ENCODE data around the gene ZNF618.

ZNF618 gene

GRCh38 chr9:113844466-113844865, 31.6 kb upstream of the ZNF618 start:
- Histone ChIP-seq H3K9me3 (ENCODE audit: severe bottlenecking) (no peaks in the 10 kb centered on the region), H3K27me3 (ENCODE audit: insufficient read depth, poor library complexity, severe bottlenecking) (no peaks in the 10 kb centered on the region), H3K36me3 (ENCODE audit: low read depth) (no peaks in the 10 kb centered on the region), H3K27ac (ENCODE audit: poor library complexity, severe bottlenecking) (no peak overlapping the region), H3K4me1 (ENCODE audit: insufficient read depth, poor library complexity, severe bottlenecking) (no peaks in the 10 kb centered on the region), H3K4me3 (ENCODE audit: severe bottlenecking) (no peak overlapping the region)
- no peak for TF ChIP-seq CTCF (IDR thresholded peaks at IDR 0.05; ENCODE audit: poor library complexity, severe bottlenecking)
- DNase-seq (ENCODE audit: low spot score) (no peak), ATAC-seq (ENCODE audit: low read depth) (no peak)

DNA sequence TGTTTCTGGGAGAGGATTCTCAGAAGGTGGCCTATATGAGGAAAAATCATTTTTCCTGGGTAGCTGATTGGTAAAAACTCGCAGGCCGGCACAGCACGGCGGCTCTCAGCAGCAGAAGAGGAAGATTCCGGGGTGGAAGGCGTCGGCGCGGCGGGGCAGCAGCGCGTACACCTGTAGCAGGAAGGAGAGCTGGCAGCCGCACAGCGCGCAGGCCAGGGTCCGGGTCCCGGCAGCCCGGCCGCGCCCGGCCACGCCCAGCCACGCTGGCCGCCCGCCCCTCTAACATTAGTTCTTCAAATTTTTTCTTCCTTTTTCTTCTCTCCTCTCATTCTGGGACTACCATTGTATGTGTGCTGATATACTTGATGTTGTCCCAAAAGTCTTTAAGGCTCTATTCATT, 24.8 kb upstream of the ZNF618 start:
- DNase-seq (ENCODE audit: low spot score): no peak
- Histone ChIP-seq H3K36me3 (ENCODE audit: low read depth) (no peaks in the 10 kb centered on the region), H3K4me3 (ENCODE audit: severe bottlenecking) (no peak overlapping the region), H3K27ac (ENCODE audit: poor library complexity, severe bottlenecking) (no peak overlapping the region), H3K4me1 (ENCODE audit: insufficient read depth, poor library complexity, severe bottlenecking) (no peaks in the 10 kb centered on the region), H3K9me3 (ENCODE audit: severe bottlenecking) (peaks cover 5% of the 10 kb centered on the region), H3K27me3 (ENCODE audit: insufficient read depth, poor library complexity, severe bottlenecking) (no peaks in the 10 kb centered on the region)
- ATAC-seq (ENCODE audit: low read depth): no peak
- no peak for TF ChIP-seq CTCF (IDR thresholded peaks at IDR 0.05; ENCODE audit: poor library complexity, severe bottlenecking)

GRCh38 chr9:113851873-113852272, 24.2 kb upstream of the ZNF618 start:
- no peak overlapping the region for H3K27ac ChIP-seq (ENCODE audit: poor library complexity, severe bottlenecking)
- DNase-seq (ENCODE audit: low spot score) (no peak), ATAC-seq (ENCODE audit: low read depth) (no peak)
- no peak overlapping the region for H3K4me3 ChIP-seq (ENCODE audit: severe bottlenecking)
- no peak for TF ChIP-seq CTCF (IDR thresholded peaks at IDR 0.05; ENCODE audit: poor library complexity, severe bottlenecking)
- H3K36me3 ChIP-seq (ENCODE audit: low read depth): no peaks in the 10 kb centered on the region
- H3K4me1 ChIP-seq (ENCODE audit: insufficient read depth, poor library complexity, severe bottlenecking): no peaks in the 10 kb centered on the region
- H3K27me3 ChIP-seq (ENCODE audit: insufficient read depth, poor library complexity, severe bottlenecking): no peaks in the 10 kb centered on the region
- H3K9me3 ChIP-seq (ENCODE audit: severe bottlenecking): peaks cover 5% of the 10 kb centered on the region

GRCh38 chr9:113853333-113853732, 22.8 kb upstream of the ZNF618 start:
- Histone ChIP-seq H3K4me3 (ENCODE audit: severe bottlenecking) (no peak overlapping the region), H3K4me1 (ENCODE audit: insufficient read depth, poor library complexity, severe bottlenecking) (no peaks in the 10 kb centered on the region), H3K27me3 (ENCODE audit: insufficient read depth, poor library complexity, severe bottlenecking) (no peaks in the 10 kb centered on the region), H3K36me3 (ENCODE audit: low read depth) (no peaks in the 10 kb centered on the region), H3K9me3 (ENCODE audit: severe bottlenecking) (peaks cover 5% of the 10 kb centered on the region), H3K27ac (ENCODE audit: poor library complexity, severe bottlenecking) (no peak overlapping the region)
- DNase-seq (ENCODE audit: low spot score) (no peak), ATAC-seq (ENCODE audit: low read depth) (no peak)
- TF ChIP-seq CTCF (IDR thresholded peaks at IDR 0.05; ENCODE audit: poor library complexity, severe bottlenecking): peak; percentile 43

DNA sequence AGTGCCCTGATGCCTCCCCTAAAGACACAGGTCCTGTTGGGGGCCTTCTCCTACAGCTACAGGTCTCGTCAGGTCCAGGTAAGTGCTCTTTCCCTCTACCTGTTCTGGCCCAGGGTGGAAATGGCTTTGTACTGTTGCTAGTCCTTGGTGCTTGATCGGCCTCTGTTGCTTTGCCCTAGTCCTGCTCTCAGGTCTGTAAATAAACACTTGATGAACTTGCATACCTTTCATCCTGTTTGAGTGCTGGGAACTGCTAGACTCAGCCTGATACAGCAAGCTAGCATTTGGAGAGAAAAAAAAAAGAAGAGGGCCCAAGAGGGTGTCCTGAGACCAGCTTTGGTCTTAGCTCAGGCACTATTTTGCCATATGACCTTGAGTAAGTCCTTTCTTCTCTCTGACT, 21.8 kb upstream of the ZNF618 start:
- Histone ChIP-seq H3K36me3 (ENCODE audit: low read depth) (no peaks in the 10 kb centered on the region), H3K27ac (ENCODE audit: poor library complexity, severe bottlenecking) (no peak overlapping the region), H3K27me3 (ENCODE audit: insufficient read depth, poor library complexity, severe bottlenecking) (no peaks in the 10 kb centered on the region), H3K4me3 (ENCODE audit: severe bottlenecking) (no peak overlapping the region), H3K4me1 (ENCODE audit: insufficient read depth, poor library complexity, severe bottlenecking) (no peaks in the 10 kb centered on the region), H3K9me3 (ENCODE audit: severe bottlenecking) (peaks cover 5% of the 10 kb centered on the region)
- DNase-seq (ENCODE audit: low spot score): no peak
- TF ChIP-seq CTCF (IDR thresholded peaks at IDR 0.05; ENCODE audit: poor library complexity, severe bottlenecking): no peak
- ATAC-seq (ENCODE audit: low read depth): no peak
